ENCODE data around the gene WDR26. TPM values are rescaled to one million over a fixed set of nuclear protein-coding genes. Genes with fewer than 3 reads are reported as not detected.
A peak's percentile ranks its signal among the peaks of the same experiment; 100 is the strongest.
"Not testable (repeated sequence)": the region's sequence is repeated elsewhere in the genome, so short reads cannot be mapped to it uniquely, and the experiment has no call there.

WDR26 gene
- total RNA-seq (2014; rRNA removed; shearing (Covaris generic)): 27.0 and 36.4 TPM in 2 replicates

DNA sequence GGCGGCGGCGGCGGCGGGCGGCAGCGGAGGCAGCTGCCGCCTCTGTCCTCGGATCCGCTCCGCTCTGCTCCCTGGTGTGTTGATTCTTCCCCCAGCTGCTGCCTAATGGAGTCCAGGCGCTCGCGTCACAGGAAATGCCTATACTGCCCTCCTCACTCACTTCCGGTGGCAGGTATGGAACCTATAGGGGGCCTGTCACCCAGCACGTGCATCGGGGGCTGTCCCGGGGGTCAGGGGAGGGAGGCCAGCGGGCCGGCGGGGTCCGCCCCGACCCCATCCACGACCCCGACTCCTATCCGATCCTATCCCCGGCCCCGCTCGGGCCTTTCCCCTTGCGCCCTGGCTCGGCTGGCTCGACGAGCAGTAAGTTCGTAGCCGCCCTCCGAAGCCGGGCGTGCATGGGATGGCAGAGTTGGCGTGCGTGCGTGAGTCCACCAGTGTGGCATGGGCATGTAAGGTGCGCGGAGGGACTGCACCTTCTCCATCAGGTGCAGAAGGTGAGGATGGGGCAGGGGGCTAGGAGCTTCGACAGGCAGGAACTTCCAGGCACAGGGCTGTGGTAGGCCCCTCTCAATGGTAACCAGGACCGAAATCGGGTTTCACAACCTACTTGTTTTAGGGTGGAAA lies at the start of gene WDR26:
Gene WDR26 (minus strand): TSS at position 107 of the 627 bp plus-strand sequence.
- peak; percentile 85 for DNase-seq (ENCODE audit: low spot score)

DNA sequence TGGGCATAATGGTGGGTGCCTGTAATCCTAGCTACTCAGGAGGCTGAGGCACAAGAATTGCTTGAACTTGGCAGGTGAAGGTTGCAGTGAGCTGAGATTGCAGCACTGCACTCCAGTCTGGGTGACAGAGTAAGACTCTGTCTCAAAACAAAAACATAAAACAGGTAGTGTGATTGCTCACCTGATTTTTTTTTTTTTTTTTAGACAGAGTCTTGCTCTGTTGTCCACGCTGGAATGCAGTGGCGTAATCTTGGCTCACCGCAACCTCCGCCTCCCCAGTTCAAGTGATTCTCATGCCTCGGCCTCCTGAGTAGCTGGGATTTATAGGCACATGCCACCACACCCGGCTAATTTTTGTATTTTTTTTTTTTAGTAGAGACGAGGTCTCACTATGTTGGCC lies 48.6 kb upstream of the WDR26 start:
- not testable (repeated sequence) for DNase-seq (ENCODE audit: low spot score)

DNA sequence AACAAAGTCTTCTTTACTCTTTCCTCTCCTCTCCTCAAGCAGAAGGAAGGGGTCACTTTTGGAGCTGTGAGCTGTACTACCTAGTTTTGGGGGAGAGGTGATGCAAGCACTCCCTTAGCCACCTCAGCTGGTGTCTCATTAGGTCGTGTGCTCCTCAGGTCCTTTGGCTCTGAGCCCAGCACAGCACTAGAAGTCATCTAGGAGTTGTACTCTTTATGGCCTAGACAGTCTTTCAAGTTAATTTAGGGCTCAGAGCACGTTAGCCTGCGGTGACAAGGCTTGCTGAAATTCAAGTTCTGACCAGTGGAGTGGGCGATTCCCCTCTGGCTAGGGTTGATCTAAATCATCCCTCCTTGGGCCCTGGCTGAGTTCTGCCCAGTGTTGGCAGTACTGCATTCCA lies 48.0 kb upstream of the WDR26 start:
- DNase-seq (ENCODE audit: low spot score): no peak

DNA sequence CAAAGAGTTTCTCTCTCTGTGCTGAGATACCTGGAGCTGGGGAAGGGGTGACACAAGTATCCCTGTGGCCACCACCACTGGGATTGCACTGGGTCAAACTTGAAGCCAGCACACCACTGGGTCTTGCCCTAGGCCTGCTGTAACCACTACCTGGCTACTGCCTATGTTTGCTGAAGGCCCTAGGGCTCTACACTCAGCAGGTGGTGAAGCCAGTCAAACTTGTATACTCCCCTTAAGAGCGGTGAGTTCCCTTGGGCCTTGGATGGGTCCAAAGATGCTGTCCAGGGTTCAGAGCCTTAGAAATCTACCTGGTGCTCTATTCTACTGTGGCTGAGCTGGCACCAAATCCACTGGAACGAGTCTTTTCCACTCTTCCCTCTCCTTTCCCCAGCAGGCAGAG lies 47.0 kb upstream of the WDR26 start:
- DNase-seq (ENCODE audit: low spot score): no peak

DNA sequence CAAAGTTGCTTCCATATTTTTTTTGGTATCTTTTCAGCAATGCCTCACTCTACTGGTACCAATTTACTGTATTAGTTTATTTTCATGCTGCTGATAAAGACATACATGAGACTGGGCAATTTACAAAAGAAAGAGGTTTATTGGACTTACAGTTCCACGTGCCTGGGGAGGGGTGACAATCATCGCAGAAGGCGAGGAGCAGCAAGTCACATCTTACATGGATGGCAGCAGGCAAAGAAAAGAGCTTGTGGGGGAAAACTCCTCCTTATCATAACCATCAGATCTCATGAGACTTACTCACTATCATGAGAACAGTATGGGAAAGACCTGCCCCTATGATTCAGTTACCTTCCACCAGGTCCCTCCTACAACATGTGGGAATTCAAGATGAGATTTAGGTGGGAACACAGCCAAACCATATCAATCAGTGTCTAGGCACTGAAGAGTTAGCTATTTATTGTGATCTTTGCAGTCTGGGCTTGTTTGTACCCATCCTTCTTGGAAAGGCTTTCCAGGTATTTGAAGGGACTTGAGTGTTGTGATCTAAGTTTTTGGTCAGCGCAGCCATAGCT lies 46.4 kb upstream of the WDR26 start:
- DNase-seq (ENCODE audit: low spot score): not testable (repeated sequence)

DNA sequence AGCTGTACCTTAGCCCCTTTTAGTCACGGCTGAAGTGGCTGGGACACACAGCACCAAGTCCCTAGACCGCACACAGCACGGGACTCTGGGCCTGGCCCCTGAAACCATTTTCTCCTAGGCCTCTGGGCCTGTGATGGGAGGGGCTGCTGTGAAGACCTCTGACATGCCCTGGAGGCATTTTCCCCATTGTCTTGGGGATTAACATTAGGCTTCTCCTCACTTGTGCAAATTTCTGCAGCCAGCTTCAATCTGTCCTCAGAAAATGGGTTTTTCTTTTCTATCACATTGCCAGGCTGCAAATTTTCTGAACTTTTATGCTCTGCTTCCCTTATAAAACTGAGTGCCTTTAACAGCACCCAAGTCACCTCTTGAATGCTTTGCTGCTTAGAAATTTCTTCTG lies 45.6 kb upstream of the WDR26 start:
- not testable (repeated sequence) for DNase-seq (ENCODE audit: low spot score)

DNA sequence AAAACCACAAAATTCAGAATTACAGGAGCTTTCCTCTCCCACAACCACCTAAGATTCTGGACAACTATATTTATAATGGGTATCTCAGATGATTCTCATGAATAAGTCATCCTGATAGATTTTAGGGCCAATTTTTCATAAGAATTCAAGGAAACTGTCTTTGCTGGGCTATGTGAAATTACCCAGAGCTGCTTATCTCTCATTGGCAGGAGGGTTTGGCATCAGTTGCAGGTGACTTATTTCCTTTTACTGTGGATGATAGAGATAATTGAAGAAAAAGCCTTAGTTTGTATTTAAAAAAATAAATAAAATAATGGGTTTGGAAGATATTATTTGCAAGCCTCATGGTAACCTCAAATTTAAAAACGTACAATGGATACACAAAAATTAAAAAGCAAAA lies 38.2 kb upstream of the WDR26 start:
- no peak for DNase-seq (ENCODE audit: low spot score)

DNA sequence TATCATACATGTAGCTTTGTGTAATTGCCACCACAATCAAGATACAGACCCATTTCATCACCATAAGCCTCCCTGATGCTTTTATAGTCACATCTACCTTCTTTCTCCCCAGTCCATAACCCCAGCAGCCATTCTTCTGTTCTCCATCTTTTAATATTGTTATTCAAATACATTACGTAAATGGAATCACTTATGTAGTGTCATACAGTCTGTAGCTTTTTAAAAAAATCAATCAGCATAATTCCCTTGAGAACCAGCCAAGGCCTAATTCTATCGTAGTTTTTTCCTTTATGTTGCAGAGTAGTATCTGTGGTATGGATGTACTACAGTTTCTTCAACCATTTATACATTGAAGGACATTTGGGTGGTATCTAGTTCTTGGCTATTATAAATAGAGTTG lies 31.6 kb upstream of the WDR26 start:
- no peak for DNase-seq (ENCODE audit: low spot score)

DNA sequence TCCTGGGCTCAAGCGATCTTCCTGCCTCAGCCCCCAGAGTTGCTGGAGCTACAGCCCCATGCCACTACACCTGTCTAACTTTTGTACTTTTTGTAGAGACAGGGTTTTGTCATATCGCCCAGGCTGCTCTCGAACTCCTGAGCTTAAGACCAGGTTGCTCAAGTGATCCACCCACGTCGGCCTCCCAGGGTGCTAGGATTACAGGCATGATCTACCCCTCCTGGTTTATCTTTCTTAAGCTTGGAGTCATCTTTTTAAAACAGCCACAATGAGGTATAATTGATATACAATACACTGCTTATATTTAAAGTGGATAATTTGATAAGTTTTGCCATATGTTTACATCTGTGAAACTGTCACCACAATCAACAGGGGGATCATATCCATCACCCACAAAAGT lies 25.4 kb upstream of the WDR26 start:
- DNase-seq (ENCODE audit: low spot score): no peak

DNA sequence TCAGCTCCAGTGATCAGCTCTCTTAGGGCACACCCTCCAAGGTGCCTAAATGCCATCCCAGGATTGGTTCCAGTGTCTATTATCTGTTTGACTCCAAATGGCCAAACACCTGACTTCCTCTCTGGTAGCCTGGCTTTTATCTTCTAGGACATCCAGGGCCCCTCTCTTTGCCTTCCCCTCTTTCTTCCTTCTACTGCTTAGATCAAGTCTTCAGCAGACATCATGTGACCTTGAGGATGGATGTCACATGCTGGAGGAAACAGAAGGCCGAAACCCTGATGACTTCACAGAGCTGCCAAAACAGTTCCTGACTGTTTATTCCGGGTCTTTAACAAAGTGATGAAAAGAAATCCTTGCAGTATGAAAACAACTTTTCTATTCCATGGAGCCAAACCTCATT lies 24.4 kb upstream of the WDR26 start:
- no peak for DNase-seq (ENCODE audit: low spot score)

DNA sequence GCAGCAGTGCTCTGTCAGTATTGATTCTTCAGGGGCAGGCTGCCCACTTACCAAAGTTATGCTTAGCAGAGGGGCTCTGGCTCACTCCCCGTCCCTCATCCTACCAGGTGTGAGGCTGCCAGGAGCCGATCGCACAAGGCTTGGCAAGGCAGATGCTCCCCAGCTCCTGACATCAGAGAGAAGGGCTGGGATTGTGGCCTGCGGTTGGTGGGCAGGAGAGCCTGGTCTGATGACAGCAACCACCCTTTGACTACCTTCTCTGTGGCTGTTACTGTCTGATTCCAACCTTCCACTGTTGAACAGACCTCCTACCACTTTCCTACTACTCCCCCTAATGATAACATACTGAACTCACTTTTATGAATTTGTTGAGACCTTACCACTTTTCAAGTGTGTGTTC lies 23.7 kb upstream of the WDR26 start:
- no peak for DNase-seq (ENCODE audit: low spot score)

DNA sequence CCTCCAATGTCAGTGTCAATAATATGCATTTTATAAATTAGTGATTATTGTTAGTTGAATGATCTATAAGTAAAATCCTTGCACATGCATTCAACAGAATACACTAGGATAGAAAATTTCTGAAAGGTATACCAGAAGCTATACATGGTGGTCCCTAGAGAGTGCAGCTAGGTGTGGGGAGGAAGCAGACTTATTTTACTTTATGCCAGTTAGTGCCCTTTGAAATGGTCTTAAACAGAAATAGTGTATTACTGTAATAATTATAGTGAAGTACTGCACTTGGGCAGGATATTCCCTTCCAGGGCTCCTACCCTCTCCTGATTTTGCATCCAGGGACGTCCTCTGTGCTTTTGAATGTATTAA lies 23.2 kb upstream of the WDR26 start:
- DNase-seq (ENCODE audit: low spot score): no peak

DNA sequence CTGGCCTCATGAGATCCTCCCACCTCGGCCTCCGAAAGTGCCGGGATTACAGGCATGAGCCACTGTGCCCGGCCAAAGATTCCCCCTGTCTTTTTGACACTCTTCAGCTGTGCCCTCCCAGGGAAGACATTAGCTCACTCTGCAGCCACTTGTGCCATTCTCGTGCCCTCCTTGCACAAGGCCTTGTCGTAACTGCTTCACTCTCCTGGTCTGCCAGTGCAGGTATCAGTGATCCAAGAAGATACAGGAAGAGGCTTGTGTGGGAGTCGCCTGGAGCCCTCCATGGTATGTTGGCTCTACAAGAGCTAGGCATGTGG lies 22.0 kb upstream of the WDR26 start:
- no peak for DNase-seq (ENCODE audit: low spot score)

DNA sequence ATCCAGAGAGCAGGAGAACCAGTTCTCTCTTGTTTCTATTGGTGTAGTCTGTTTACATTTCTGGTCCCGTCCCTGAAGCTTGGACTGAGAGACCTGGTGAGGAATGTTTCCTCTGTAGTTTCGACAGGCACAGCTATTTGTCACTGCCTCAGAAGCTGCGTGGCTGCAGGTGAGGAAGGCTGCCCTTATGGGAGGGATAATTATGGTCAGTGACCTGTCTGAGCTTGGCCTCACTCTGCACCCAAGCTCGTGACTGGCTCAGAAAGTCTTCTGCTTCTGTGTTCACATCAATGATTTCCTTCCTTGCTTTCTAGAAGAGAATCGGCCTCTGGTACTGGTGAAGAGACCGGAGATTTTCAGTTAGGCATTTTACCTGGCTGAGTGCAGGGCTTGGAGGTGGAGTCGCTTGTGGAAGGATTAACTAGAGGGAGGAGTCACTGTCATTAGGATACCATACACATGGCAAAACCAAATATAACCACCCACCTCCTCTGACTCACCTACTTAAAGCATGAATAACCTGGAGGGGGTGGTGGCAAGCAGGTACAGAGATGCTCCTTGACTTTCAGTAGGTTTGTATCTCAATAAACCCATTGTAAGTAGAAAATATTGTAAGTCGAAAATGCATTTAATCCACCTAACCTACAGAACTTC lies 19.9 kb upstream of the WDR26 start:
- DNase-seq (ENCODE audit: low spot score): no peak

DNA sequence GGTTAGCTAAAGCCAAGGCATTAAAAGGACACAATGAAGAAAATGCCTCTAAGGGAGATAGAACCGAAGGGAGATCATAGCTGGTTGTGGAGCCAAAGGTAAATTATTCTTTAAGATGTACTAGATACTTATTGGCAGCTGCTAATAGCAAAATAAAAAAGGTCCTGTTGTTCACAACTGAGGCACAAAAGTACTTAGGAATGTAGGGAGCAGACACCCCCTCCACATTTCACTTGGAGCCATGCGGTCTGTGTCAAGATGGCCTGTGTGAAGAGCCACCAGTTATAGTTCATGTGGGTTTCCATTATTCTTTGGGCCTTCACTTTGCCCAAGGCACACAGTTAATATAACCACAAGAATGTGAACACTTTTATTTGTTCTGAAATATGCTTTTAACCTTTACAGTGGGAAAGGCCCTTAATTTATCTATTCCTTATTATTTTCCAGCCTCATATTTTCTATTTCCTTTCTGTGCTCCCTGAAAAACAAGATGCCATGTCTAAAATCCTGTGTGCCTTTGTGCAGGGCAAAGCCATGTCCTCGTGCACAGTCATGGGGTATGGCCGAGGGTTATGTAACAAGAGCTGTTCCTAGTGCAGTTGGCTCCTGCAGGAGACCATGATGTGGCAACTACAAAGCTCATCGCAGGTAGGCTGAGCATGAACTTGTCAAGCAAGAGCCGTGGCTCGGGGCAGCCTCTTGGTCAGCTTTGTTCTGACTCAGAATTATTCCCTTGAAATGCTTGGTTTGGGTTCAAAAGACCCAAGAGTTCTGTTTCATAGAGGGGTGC lies 16.2 kb upstream of the WDR26 start:
- DNase-seq (ENCODE audit: low spot score): no peak

DNA sequence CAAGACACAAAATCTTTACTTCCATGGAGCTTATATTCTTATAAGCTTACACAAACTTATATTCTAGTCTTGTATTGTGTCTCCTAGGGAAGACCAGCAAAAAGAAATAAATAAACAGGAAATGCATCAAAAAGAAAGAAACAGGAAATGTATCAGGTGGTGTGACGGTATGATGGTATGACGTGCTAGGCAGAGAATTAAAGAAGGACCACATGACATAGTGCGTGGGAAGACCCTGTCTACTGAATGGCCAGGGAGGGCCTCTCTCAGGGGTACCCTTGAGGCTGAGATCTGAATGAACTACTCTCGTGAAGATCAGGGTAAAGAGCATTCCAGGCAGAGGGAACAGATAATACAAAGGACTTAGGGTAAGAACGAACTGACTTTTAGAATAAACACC lies 15.6 kb upstream of the WDR26 start:
- DNase-seq (ENCODE audit: low spot score): no peak

DNA sequence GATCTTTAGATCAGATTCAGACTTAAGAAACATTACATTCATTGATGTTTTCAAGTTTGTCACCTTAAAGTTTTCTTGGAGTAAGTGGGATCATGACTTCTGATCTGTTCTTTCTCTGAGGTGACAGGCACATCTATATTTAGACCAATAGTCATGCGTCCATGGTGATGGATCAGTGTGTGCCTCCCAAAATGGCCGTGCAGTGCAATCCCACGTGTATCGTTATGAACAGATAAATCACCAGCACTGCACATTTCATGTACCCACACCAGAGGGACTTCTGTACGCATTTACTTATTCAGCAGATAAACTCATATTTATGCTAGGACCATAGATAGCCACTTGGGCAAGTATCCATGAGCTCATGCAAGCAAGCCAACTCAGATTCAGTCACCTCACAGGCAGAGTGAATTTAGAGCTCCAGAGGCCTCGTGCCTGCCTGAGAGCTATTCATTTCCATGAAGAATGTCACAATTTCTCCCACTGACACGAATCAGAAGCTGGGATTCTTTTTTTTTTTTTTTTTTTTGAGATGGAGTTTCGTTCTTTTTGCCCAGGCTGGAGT lies 13.9 kb upstream of the WDR26 start:
- DNase-seq (ENCODE audit: low spot score): no peak

DNA sequence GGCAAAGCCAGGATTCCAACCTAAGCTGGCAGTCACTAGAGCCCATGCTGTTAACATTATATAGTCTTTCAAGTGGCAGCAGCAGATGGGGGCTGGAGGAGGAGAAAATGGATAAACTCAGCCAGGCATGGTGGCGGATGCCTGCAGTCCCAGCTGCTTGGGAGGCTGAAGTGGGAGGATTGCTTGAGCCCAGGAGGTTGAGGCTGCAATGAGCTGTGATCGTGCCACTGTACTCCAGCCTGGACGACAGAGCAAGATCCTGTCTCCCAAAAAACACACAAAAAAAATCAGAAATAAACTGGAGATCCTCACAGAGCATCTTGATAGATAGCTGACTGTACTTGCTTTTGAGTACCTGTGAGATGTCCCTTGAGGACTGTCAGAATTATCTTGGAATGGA lies 13.4 kb upstream of the WDR26 start:
- no peak for DNase-seq (ENCODE audit: low spot score)

DNA sequence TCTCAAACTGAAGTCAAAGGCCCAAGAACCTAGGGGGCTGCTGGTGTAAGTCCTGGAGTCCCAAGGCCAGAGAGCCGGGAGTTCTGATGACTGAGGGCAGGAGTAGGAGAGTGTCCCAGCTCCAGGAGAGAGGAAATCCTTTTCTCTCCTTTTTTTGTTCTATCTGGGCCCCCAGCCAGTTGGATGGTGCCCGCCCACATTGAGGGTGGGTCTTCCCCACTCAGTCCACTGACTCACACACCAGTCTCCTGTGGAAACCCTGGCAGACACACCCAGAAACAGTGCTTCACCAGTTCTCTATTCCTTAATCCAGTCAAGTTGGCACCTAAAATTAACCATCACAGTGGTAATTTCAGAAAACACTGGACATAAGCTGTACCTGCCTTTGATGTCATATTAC lies 12.7 kb upstream of the WDR26 start:
- DNase-seq (ENCODE audit: low spot score): peak; percentile 79

DNA sequence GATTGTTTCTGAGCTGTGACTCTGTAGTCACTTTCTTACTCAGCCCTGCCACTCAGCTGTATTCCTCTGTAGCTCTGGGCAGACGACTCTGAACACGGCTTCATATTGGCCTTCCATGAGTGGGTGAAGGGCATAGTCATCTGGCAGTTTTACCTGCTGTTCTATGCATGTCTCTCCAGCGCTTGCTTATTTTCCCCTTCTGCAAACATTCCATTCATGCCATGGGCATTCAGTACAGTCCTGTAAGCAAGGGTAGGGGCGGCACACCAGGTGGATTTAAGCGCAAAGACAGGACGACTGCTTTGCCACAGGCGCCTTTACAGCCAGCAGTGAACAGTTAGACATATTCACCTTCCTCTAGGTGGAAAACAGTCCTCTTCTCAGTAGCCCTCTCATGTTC lies 4.4 kb upstream of the WDR26 start:
- DNase-seq (ENCODE audit: low spot score): no peak

DNA sequence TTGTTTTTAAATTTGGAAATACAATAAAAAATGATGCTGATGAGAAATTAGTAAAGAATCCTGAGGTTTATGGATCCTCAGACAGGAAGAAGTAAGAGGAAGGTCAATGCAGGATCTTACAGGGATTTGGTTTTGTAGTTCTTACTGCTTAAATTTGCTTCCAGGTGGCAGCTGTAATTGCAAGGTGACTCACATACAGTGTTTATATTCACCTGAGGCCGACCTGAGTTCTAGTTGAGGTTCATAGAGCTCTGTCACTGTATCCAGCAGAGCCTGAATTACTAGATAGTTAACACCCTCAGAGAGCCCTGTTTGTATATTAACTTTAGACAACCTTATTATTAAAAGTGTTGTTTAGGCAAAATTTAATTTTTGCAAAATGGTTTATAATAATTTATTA lies 1.4 kb upstream of the WDR26 start:
- DNase-seq (ENCODE audit: low spot score): no peak

DNA sequence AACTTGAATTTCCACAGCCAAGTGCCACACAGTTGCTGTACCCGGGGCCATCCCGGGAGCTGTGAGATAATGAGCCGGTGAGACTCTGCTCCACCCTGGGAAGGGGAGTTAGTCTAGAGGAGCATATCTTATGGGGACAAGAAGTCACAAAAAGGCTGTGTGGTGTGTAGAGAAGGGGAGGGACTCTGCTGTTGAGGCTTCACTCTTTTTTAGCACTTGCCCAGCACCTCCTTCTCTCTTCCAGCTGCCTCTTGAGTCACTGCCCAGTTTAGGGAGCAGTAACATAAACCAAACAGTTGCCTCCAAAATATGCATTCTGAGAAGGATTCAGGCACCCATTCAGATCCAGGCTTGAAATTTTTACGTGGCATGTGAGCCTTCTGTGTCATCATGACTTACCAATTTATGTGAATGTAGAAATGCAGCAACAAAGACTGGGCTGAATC lies 744 bp upstream of the WDR26 start:
- DNase-seq (ENCODE audit: low spot score): peak; percentile 41

All from A172 (cell line).